Peyer's patch (tissue), 4 donors: Measurements from ENCODE around the gene BATF3. TPM values are rescaled to one million over a fixed set of nuclear protein-coding genes. Genes with fewer than 3 reads are reported as not detected.

Experiments
- DNase-seq, 3 donors: peaks; one replicate each; pipeline ENCODE4 v3.0.0-alpha.2; 2017 to 2019
- H3K27ac ChIP-seq, 4 donors: fragments of 200-600 bp; sonication (generic); one replicate each; pipeline ENCODE4 v1.5.1; 2016 to 2019
- H3K27me3 ChIP-seq, 2 donors: fragments of 200-600 bp; sonication (generic); one replicate each; pipeline ENCODE4 v1.5.1; 2019
- H3K36me3 ChIP-seq, 3 donors: fragments of 200-600 bp; sonication (generic); one replicate each; pipeline ENCODE4 v1.5.1; 2016 to 2019
- H3K4me1 ChIP-seq, 4 donors: fragments of 200-600 bp; sonication (generic); one replicate each; pipeline ENCODE4 v1.5.1; 2016 to 2019
- H3K4me3 ChIP-seq, 4 donors: fragments of 200-600 bp; sonication (generic); 1 replicate in 3 of 4; 2 replicates in 1 of 4; pipeline ENCODE4 v1.5.1; 2016 to 2019; ENCODE audit warnings: mild to moderate bottlenecking in 1 of 4
- H3K9me3 ChIP-seq, 4 donors: fragments of 200-600 bp; sonication (generic); one replicate each; pipeline ENCODE4 v1.5.1; 2016 to 2019; ENCODE audit warnings: mild to moderate bottlenecking in 1 of 4
- POLR2A ChIP-seq, 2 donors: fragments of 450-650 bp; IDR thresholded peaks; one replicate each; pipeline ENCODE4 v1.5.1; 2017; ENCODE audit warnings: antibody characterized with exemption in 2 of 2, mild to moderate bottlenecking in 2 of 2, moderate library complexity in 2 of 2
- total RNA-seq, 4 donors: library from RNA; depleted of rRNA; stranded (reverse); fragments of >200 nt; gene quantifications; one replicate each; pipeline ENCODE4 v1.1.0, GENCODE V29; 2016
- TF ChIP-seq, protein P1 (sequence below), 6 experiments: fragments of 450-650 bp in 4 of 6; fragments of 200-600 bp in 2 of 6; sonication (generic) in 1 of 6; IDR thresholded peaks; one replicate each; pipeline ENCODE4 v1.5.1; 2017 to 2019; ENCODE audit warnings: antibody characterized with exemption in 6 of 6, mild to moderate bottlenecking in 3 of 6, moderate library complexity in 1 of 6

The BATF3 gene
- total RNA-seq, 4 donors from 2014 or later = 2.1 to 6.6 (median 4.7) TPM; not detected in 1

GRCh38 chr1:212689758-212690529 lies 9.7 kb downstream of the BATF3 start:
- Histone ChIP-seq H3K4me3 (no peak overlapping the region), H3K27me3 (no peaks in the 10 kb centered on the region), H3K27ac (no peak overlapping the region), H3K9me3 (no peaks in the 10 kb centered on the region), H3K4me1 (no peaks in the 10 kb centered on the region), H3K36me3 (no peaks in the 10 kb centered on the region)
- no peak for DNase-seq
- TF ChIP-seq, protein P1, sequence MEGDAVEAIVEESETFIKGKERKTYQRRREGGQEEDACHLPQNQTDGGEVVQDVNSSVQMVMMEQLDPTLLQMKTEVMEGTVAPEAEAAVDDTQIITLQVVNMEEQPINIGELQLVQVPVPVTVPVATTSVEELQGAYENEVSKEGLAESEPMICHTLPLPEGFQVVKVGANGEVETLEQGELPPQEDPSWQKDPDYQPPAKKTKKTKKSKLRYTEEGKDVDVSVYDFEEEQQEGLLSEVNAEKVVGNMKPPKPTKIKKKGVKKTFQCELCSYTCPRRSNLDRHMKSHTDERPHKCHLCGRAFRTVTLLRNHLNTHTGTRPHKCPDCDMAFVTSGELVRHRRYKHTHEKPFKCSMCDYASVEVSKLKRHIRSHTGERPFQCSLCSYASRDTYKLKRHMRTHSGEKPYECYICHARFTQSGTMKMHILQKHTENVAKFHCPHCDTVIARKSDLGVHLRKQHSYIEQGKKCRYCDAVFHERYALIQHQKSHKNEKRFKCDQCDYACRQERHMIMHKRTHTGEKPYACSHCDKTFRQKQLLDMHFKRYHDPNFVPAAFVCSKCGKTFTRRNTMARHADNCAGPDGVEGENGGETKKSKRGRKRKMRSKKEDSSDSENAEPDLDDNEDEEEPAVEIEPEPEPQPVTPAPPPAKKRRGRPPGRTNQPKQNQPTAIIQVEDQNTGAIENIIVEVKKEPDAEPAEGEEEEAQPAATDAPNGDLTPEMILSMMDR (IDR thresholded peaks at IDR 0.05) = no peak
- TF ChIP-seq POLR2A (IDR thresholded peaks at IDR 0.05) = no peak

- H3K27ac ChIP-seq = no peak overlapping the region
- no peak overlapping the region for H3K4me3 ChIP-seq
- no peaks in the 10 kb centered on the region for H3K4me1 ChIP-seq
- H3K27me3 ChIP-seq = no peaks in the 10 kb centered on the region
- TF ChIP-seq, protein P1 (IDR thresholded peaks at IDR 0.05) = no peak
- no peak for TF ChIP-seq POLR2A (IDR thresholded peaks at IDR 0.05)
- no peak for DNase-seq
- H3K36me3 ChIP-seq = no peaks in the 10 kb centered on the region
- no peaks in the 10 kb centered on the region for H3K9me3 ChIP-seq
Measured at GRCh38 chr1:212689196-212689725, 10.4 kb downstream of the BATF3 start.

GRCh38 chr1:212688341-212689047 lies 11.1 kb downstream of the BATF3 start:
- Histone ChIP-seq H3K4me1 (peaks cover 0 to 5% (median under 1%) of the 10 kb centered on the region in 4 donors), H3K27me3 (no peaks in the 10 kb centered on the region), H3K36me3 (no peaks in the 10 kb centered on the region), H3K27ac (no peak overlapping the region), H3K4me3 (no peak overlapping the region), H3K9me3 (no peaks in the 10 kb centered on the region)
- DNase-seq = no peak
- no peak for TF ChIP-seq POLR2A (IDR thresholded peaks at IDR 0.05)
- TF ChIP-seq, protein P1 (IDR thresholded peaks at IDR 0.05) = no peak

GRCh38 chr1:212687811-212688210 lies 11.8 kb downstream of the BATF3 start:
- no peaks in the 10 kb centered on the region for H3K27me3 ChIP-seq
- DNase-seq = no peak
- TF ChIP-seq, protein P1 (IDR thresholded peaks at IDR 0.05) = no peak
- H3K4me3 ChIP-seq = no peak overlapping the region
- H3K36me3 ChIP-seq = no peaks in the 10 kb centered on the region
- H3K27ac ChIP-seq = no peak overlapping the region
- H3K9me3 ChIP-seq = no peaks in the 10 kb centered on the region
- H3K4me1 ChIP-seq = peaks cover 0 to 8% (median 3%) of the 10 kb centered on the region in 4 donors

- Histone ChIP-seq H3K4me3 (no peak overlapping the region), H3K4me1 (peaks cover 0 to 8% (median 3%) of the 10 kb centered on the region in 4 donors), H3K27me3 (no peaks in the 10 kb centered on the region), H3K9me3 (no peaks in the 10 kb centered on the region), H3K27ac (no peak overlapping the region), H3K36me3 (no peaks in the 10 kb centered on the region)
- TF ChIP-seq, protein P1 (IDR thresholded peaks at IDR 0.05) = no peak
- TF ChIP-seq POLR2A (IDR thresholded peaks at IDR 0.05) = no peak
- no peak for DNase-seq
Measured at GRCh38 chr1:212686591-212686990, 13.0 kb downstream of the BATF3 start.
